Measurements from ENCODE around the gene C1orf159.

DNA sequence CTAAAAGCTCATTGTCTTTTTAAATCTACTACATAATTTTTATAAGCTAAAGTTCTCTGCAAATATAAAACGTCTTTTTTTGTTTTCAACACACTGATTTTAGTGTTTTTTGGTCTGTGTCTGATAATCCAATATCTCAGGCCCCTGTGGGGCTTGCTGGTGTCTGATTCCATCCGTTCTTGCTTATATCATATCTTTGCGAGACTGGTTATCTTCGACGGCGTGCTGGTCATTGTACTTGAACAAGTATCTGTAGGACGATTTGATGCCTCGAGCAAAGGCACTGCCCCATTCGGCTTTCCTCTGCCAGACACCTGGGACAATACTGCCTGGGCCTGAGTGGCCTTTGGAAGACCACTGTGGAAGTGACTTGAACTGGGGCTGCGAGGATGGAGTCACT lies 39.4 kb upstream of the C1orf159 start:
- TF ChIP-seq CTCF (IDR thresholded peaks at IDR 0.05; ENCODE audit: poor library complexity, severe bottlenecking) (no peak), POLR2AphosphoS5 (IDR thresholded peaks at IDR 0.05) (no peak), TAF1 (IDR thresholded peaks at IDR 0.05; ENCODE audit: low read depth) (no peak), EZH2 (IDR thresholded peaks at IDR 0.05; ENCODE audit: borderline replicate concordance, insufficient read depth, low read length, poor library complexity, severe bottlenecking) (no peak), SMC3 (conservative IDR thresholded peaks at IDR 0.05; ENCODE audit: poor library complexity) (no peak)
- TF ChIP-seq, protein P1, sequence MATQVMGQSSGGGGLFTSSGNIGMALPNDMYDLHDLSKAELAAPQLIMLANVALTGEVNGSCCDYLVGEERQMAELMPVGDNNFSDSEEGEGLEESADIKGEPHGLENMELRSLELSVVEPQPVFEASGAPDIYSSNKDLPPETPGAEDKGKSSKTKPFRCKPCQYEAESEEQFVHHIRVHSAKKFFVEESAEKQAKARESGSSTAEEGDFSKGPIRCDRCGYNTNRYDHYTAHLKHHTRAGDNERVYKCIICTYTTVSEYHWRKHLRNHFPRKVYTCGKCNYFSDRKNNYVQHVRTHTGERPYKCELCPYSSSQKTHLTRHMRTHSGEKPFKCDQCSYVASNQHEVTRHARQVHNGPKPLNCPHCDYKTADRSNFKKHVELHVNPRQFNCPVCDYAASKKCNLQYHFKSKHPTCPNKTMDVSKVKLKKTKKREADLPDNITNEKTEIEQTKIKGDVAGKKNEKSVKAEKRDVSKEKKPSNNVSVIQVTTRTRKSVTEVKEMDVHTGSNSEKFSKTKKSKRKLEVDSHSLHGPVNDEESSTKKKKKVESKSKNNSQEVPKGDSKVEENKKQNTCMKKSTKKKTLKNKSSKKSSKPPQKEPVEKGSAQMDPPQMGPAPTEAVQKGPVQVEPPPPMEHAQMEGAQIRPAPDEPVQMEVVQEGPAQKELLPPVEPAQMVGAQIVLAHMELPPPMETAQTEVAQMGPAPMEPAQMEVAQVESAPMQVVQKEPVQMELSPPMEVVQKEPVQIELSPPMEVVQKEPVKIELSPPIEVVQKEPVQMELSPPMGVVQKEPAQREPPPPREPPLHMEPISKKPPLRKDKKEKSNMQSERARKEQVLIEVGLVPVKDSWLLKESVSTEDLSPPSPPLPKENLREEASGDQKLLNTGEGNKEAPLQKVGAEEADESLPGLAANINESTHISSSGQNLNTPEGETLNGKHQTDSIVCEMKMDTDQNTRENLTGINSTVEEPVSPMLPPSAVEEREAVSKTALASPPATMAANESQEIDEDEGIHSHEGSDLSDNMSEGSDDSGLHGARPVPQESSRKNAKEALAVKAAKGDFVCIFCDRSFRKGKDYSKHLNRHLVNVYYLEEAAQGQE (IDR thresholded peaks at IDR 0.05; ENCODE audit: borderline replicate concordance) = no peak

All from neural cell (in vitro differentiated cells).